Measurements from ENCODE around the gene SLF2.

SLF2 gene

GRCh38 chr10:100867261-100867963, 45.4 kb upstream of the SLF2 start:
- TF ChIP-seq, protein P1, sequence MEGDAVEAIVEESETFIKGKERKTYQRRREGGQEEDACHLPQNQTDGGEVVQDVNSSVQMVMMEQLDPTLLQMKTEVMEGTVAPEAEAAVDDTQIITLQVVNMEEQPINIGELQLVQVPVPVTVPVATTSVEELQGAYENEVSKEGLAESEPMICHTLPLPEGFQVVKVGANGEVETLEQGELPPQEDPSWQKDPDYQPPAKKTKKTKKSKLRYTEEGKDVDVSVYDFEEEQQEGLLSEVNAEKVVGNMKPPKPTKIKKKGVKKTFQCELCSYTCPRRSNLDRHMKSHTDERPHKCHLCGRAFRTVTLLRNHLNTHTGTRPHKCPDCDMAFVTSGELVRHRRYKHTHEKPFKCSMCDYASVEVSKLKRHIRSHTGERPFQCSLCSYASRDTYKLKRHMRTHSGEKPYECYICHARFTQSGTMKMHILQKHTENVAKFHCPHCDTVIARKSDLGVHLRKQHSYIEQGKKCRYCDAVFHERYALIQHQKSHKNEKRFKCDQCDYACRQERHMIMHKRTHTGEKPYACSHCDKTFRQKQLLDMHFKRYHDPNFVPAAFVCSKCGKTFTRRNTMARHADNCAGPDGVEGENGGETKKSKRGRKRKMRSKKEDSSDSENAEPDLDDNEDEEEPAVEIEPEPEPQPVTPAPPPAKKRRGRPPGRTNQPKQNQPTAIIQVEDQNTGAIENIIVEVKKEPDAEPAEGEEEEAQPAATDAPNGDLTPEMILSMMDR (conservative IDR thresholded peaks at IDR 0.05): no peak
- H3K27ac ChIP-seq: no peak overlapping the region

DNA sequence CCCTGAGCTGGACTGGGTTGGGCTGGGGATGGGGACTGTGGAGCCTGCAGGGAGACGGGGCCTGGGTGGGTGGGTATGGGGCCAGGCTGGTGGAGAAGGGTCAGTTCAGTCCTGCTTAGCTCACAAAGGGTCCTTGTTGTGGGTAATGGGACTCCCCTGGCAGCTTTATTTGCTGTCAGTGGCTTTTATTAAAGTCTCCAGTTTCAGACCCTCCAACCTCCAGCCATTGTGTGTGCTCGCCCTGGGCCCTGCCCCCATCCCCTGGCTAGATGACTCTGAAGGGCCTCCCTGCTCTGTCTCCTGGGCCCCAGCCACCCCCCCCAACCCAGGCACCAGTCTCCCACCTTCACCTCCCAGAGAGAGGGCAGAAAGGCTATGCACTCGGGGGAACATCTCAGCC, 44.4 kb upstream of the SLF2 start:
- TF ChIP-seq, protein P1 (conservative IDR thresholded peaks at IDR 0.05): no peak
- H3K27ac ChIP-seq: no peak overlapping the region

- TF ChIP-seq, protein P1 (conservative IDR thresholded peaks at IDR 0.05): no peak
- no peak overlapping the region for H3K27ac ChIP-seq
These were observed 43.4 kb upstream of the SLF2 start for GRCh38 chr10:100869399-100869798.

DNA sequence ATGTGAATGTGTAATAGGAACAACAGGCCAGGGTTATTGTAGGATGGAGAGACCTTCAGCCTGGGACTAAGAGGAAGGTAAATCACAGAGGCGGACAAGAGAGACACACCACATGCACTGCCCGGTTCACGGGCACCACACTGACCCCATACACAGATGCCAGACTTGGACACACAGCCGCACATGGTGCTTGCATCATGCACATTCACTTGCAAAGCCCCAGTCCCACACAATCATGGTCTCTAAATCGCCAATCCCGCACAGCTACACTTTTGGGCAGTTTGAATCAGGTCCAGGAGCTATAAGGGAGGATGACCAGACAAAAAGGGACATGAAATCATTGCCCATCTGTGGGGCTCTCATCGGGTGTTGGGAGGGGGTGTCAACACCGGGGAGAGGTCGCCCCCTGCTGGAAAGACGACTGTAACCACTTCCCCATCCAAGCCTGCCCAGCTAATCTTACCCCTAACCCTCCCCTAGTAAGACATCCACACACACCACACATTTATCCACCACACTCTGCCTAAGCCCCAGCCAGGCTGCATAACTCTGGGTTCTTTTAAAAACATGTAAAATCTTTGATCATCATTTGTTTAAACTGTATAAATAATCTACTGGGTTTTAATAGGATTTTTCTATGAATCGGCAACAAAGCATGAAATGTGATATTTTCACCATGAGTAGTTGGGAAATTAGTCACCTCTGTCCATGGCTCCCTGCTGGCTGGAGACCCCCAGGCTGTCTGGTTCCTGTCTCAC, 40.5 kb upstream of the SLF2 start:
- TF ChIP-seq, protein P1 (conservative IDR thresholded peaks at IDR 0.05): peak; percentile 75
- no peak overlapping the region for H3K27ac ChIP-seq

GRCh38 chr10:100873146-100873826, 39.5 kb upstream of the SLF2 start:
- no peak overlapping the region for H3K27ac ChIP-seq
- TF ChIP-seq, protein P1 (conservative IDR thresholded peaks at IDR 0.05): no peak

DNA sequence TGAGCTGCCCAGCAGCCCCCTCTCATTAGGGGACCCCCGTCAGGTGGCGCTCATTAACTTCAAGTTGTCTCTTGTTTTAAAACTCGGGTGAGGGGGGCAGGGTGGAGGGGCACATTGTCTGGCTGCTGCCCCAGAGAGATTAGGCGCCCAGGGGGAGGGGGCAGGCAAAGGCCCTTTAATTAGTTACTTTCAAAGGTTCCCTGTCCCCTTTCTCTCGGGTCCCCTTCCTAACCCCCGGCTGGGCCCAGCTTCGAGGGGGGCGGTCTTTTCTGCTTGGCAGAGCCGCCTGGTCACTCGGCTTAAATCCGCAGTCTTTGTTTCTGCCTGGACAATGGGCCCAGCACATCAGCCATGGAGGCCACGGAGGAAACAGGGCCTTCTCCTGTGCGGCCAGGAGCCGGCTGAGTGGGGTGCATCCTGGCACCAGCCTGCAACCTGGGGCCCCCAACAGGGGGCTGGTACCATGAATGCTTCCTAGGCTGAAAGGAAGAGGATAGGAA, 38.9 kb upstream of the SLF2 start:
- H3K27ac ChIP-seq: no peak overlapping the region
- TF ChIP-seq, protein P1 (conservative IDR thresholded peaks at IDR 0.05): no peak

Measured in VCaP (cell line).